DMS53 (cell line): ENCODE data around the gene LILRB4.
"Not testable (repeated sequence)": the region's sequence is repeated elsewhere in the genome, so short reads cannot be mapped to it uniquely, and the experiment has no call there.

Source experiments
- DNase-seq: peaks from one replicate; lab custom pipeline; 2025; lab: John Stamatoyannopoulos, UW

The LILRB4 gene

GRCh38 chr19:54662730-54663129, at the start of gene LILRB4:
LILRB4 (plus strand) TSS chr19:54662985; CDS start chr19:54663034, 49 bp downstream.
- DNase-seq = no peak

- no peak for DNase-seq
Measured at GRCh38 chr19:54614726-54615125, 48.1 kb upstream of the LILRB4 start.

GRCh38 chr19:54616057-54616456, 46.7 kb upstream of the LILRB4 start:
- DNase-seq = no peak

- DNase-seq = no peak
Measured at GRCh38 chr19:54616821-54617560, 45.8 kb upstream of the LILRB4 start.

DNA sequence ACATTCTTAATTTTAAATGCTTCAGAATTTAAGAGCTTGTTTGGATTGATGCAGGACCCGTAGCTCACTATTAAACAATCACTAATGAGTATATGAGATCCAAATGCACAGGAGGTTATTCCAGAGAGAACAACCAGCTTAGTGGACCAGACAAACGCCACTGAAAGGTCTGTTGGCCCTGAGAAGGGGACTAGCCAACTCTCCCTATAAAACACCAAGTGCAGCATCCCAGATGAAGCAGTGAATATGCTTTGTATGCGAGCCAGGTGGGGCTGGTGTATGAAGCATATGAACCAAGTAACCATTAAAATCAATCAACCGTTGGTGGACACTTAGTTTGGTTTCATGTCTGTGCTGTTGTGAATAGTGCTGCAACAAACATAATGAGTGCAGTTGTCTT, 42.3 kb upstream of the LILRB4 start:
- DNase-seq = no peak

DNA sequence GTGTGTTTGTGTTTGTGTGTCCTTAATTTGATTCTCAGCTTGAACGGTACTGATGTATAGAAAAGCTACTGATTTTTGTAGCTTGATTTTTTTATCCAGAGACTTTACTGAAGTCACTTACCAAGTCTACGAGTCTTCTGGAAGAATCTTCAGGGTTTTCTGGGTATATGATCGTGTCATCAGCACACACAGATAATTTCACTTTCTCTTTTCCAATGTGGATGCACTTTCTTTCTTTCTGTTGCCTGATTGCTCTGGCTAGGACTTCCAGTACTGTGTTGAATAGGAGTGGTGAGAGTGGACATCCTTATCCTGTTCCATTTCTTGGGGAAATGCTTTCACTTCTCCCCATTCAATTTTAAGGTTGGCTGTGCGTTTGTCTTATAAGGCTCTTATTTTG, 40.4 kb upstream of the LILRB4 start:
- DNase-seq = no peak

GRCh38 chr19:54624234-54624633, 38.6 kb upstream of the LILRB4 start:
- not testable (repeated sequence) for DNase-seq

DNA sequence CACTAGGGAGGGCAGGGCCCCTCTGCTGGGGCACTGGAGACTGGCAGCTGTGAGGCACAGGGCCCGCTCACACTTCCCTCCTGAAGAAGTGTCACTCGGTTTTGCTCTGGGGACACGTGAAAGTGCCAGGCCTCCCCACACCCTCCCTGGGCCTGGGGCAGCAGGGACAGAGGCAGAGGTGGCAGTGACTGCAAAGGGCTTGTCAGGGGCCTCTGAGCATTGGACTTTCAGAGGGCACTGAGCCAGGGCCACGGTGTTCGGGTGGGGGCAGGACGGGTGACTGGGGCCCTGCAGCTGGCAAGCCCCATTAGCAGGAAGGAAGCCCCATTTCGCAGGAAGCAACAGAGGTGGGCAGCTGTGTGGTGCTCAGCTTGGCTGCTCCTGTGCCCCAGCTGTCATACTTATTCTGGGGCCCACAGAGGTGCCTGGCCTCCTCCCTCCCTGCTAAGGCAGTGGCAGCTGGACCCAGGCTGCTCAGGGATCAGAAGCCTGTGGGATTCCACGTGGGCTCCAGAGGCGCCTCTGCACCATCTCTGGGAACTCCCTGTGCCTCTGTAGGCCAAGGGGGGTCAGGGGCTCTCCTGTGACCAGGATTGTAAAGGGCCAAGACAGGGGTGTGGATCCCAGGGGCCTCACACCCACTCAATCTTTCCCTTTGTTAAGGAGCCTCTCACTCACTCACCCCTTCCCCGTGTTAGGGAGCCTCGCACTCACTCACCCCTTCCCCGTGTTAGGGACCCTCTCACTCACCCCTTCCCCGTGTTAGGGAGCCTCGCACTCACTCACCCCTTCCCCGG, 37.7 kb upstream of the LILRB4 start:
- not testable (repeated sequence) for DNase-seq

- no peak for DNase-seq
Measured at GRCh38 chr19:54626757-54627156, 36.0 kb upstream of the LILRB4 start.

DNA sequence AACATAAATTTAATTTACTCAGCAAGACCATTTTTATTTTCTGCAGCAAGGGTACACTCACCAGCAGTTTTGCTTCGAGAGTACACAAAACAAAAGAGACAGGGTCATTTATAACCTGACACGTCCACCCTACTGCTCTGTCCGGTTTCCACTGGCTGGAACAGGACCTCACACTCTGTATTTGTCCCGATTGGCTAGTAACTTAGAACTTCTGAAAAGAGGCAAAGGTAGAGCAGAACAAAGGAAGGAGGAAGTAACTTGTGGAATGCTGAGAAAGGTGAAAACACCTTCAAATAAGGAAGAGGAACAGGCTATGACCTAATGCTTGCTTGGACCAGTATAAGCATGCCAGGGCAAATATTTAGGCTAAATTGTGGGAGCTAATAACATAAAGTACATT, 34.9 kb upstream of the LILRB4 start:
- not testable (repeated sequence) for DNase-seq

DNA sequence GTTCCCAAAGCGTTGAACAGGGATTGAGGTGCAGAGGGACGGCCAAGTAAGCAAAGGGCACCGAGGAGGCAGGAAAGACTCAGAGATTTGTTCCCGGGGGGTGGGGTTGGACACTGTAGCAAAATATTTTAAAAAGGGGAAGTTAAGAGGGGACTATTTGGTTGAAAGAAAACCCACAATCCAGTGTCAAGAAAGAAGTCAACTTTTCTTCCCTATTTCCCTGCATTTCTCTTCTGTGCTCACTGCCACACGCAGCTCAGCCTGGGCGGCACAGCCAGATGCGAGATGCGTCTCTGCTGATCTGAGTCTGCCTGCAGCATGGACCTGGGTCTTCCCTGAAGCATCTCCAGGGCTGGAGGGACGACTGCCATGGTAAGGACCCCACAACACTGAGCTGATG, 32.5 kb upstream of the LILRB4 start, which contains the start of gene LILRB1:
Gene LILRB1, plus strand, starts transcription at position 223 of the 400 bp plus-strand sequence. CDS start 590 bp downstream, outside the sequence.
- not testable (repeated sequence) for DNase-seq

- DNase-seq = no peak
Measured at GRCh38 chr19:54630782-54631181, 32.0 kb upstream of the LILRB4 start.

- not testable (repeated sequence) for DNase-seq
Measured at GRCh38 chr19:54631489-54632337, 31.1 kb upstream of the LILRB4 start.

GRCh38 chr19:54632517-54632916, 30.3 kb upstream of the LILRB4 start:
- DNase-seq = not testable (repeated sequence)

DNA sequence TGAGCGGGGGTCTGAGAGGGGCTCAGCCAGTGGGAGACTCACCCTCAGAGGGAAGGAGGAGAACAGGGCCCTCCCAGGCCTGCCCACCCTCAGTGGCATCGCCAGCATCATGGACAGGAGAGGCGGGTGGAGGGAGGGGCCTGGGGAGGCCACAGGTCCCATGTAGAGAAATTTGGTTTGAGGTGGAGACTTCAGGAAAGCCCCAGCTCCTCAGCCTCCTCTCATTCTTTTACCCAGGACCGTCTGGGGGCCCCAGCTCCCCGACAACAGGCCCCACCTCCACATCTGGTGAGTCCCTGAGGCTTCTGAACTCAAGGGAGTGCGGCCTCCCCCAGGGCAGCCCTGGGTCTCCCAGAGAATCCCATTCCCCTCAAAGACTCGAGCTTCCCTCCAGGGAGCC, 29.4 kb upstream of the LILRB4 start:
- DNase-seq = no peak

GRCh38 chr19:54636081-54636480, 26.7 kb upstream of the LILRB4 start:
- not testable (repeated sequence) for DNase-seq

DNA sequence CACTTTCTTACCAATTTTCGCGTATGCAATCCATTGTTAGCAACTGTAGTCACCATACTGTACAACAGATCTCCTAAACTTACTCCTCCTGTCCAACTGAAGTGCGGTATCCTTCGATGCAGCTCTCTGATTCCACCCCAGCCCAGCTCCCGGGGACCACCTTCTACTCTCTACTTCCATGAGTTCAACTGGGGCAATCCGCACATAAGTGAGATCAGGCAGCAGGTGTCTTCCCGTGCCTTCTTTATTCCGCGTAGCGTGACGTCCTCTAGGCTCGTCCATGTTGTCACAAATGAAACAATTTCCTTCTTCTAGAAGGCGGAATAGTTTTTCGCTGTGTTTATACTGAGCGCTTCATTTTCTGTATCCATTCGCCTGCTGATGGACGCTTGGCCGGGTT, 24.1 kb upstream of the LILRB4 start:
- DNase-seq = no peak

DNA sequence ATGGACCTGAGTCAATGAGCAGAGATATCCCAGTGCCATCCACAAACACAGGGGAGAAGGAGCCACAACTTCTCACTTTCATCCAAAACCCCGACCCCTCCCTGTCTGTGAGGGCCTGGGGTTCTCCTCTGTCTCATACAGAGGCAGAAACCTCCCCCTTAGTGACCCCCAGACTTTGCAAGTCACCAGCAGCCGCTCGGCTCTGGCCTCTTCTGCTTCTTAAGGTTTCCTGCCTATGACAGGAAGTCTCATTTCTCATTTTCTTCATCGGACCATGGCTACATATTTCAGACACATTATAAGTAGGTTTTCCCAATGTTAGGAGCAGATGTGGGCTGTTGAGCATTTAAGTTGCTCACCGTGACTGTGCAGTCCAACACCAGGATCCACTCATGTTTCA, 19.8 kb upstream of the LILRB4 start:
- DNase-seq = not testable (repeated sequence)

GRCh38 chr19:54643583-54643982, 19.2 kb upstream of the LILRB4 start:
- not testable (repeated sequence) for DNase-seq

GRCh38 chr19:54644056-54644455, 18.7 kb upstream of the LILRB4 start:
- no peak for DNase-seq

DNA sequence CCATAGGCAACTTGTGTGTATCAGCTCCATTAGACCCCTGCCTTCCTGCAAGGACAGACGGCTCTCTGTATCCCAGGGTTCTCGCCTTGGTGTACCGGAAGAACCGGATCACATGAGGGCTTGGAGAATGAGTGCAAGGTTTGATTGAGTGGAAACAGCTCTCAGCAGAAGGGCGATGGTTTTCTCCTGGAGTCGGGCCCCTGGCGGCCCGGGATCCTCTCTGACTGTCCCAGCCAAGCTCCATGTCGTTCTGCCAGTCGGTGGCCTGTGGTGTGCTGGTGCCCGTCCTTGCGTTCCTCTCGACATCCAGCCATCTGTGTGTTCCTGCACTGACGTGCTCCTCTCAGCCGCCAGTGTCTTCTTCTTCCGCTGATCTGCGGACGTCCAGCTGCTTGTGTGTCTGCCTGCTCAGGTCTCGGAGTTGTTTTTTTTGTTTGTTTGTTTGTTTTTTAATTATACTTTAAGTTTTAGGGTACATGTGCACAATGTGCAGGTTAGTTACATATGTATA, 16.4 kb upstream of the LILRB4 start:
- DNase-seq = no peak

GRCh38 chr19:54648129-54648528, 14.7 kb upstream of the LILRB4 start:
- no peak for DNase-seq
